ENCODE data around the gene TP63.

TP63 gene

GRCh38 chr3:189883113-189883753 lies 252.0 kb downstream of the TP63 start:
- no peak for DNase-seq

GRCh38 chr3:189890496-189890895 lies 259.3 kb downstream of the TP63 start:
- DNase-seq, result no peak

- DNase-seq, result no peak
These were observed 265.3 kb downstream of the TP63 start for GRCh38 chr3:189896533-189896932.

DNA sequence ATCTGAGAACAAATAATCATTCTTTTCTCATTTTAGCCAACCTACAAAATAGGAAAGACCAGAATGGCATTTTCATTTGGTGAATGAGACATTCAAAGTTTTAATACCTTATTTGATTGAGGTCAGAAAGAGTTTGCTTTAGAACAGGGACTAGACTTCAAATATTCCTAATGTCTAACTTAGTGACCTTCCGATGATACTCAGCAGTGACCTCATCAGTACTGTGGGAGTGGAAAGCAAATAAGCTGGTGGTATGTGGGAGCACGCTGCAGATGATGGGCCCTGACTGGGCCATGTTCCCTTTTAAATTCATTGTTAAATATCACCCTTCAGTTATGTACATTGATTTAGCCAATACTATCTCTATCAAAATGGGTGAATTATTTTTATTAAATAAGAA lies 266.2 kb downstream of the TP63 start:
- DNase-seq, result no peak

DNA sequence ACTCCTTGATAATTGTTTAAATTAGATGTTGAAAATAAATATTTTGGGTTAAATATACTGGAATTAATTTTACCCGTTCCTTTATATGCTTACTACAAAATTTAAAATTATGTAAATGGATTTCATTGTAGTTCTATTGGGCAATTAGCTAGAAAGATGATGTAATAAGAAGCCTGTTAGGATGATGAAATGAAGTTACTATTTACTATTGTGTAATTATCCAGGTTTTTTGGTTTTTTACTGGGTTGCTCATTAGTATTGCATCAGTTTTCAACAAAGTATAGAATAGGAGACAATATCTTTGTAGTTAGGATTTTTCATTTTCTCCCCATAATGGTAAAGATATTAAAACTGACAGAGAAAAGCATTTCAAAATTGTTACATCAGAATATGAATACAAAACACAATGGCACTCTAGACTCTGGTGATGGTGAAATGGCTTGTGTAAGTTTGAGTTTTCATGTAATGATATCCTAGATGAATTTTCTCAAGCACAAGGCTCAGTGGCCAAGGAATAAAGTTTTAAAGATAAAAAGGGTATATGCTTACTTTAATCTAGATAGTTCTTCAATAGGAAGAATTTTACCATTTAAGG lies 267.5 kb downstream of the TP63 start:
- DNase-seq, result no peak

GRCh38 chr3:189899186-189899585 lies 268.0 kb downstream of the TP63 start:
- DNase-seq, result no peak

DNA sequence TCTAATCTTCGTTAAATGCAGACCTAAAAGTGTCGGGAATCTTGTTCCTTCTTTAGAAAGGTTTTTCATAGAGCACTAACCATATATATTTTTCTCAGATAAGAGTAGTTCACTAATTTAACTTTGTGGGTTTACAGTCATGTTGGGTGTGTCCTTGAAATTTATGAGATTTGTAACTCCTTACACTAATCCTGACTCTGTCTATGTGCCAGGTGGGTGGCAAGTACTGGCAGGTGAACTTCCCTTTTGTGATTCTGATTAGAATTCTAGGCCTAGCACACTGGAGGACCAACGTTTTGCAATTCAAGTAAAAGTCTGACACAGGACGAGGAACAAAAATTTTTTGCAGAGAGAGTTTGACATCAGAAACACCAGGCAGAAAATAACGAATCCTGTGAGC lies 269.4 kb downstream of the TP63 start:
- DNase-seq, result no peak

DNA sequence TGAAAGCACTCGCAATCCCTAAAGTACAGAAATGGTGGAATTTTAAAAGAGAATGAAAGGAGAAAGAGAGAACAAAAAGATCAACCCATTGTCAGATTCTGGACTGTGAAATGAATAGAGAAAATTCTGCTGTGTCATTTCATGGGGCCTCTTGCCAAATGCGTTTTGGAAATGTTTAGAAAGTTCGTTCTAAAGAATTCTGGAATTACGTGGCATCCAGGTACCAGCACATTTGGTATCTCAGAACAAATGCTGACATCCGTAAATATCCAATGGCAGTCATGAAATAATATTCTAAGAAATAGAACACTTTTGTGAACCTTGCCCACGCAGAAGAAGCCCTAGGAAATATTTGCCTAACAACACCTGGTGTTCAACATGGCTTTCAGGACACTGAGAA lies 270.3 kb downstream of the TP63 start:
- DNase-seq, result no peak

DNA sequence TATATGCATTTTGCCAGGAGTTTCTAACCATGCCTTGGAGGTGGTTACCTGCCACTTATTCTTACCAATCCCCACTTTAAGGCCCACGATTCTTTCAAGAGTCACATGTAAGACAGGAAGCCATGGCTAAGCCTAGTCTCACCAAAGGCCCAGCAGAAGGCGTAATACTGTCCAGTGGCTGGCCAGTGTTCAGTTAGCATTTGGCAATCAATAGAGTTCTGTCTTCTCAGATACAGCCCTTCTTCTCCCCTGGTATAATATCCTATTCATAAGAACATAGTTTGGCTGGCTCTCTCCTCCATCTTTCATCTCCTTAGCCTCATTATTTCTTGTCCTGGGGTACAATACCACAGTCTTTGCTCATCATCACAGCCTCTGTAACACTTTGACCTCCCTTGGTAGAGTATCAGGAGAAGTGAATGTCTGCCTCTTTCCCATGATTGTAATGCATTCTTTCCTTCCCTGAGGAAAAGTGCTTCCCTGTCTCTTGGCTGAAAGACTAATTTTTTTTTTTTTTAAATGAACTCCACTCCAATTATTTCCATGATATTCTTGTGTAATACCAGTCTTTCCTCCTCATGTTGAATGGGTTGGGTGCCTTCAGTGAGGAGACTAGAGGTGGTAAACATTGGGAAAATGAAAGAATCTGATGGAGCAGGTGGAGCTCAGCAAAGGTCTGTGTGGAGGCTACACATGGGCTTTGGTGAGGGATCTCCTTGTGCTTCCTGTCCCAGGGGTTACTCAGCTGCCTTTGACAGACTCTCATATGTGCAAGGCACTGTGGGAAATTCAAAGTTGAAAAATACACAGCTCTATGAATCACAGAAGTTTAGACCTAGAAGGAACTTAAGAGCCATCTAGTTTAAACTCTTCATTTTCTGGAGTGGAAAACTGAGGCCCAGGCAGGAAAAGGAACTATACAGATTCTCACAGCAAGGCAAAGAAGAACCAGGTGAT lies 271.3 kb downstream of the TP63 start:
- no peak for DNase-seq

DNA sequence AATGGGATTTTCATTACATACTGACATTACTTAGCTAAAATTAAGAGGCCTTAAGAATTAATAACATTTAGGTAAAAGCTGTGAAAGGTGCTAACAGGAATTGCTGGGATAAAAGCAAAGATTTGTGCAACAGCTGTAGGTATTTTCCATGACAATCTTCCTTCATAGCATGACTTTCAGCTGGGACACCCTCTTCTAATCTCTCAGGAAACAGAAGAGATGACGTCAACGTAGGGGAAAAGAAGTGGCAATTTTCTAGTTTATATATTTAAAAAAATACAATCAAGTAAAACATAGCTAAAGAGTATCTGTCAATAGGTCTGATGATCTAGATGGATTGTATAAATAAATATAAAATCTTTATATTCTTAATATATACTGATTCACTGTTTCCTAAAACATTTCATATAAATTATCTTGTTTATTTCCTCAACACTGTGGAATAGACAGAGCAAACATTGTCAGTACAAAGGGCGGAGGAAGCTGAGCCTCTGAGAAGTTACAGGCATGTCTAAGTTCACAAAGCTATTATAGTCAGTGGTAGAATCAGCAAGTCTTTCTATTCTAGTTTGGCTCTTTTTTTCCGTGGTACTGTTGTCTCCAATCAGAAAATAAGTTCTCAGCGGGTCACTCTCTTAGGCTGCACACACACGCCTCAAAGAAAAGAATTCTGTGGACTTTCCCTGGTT lies 272.5 kb downstream of the TP63 start:
- DNase-seq, result no peak

GRCh38 chr3:189907803-189908202 lies 276.6 kb downstream of the TP63 start:
- no peak for DNase-seq

GRCh38 chr3:189908646-189909045 lies 277.5 kb downstream of the TP63 start:
- DNase-seq, result no peak

DNA sequence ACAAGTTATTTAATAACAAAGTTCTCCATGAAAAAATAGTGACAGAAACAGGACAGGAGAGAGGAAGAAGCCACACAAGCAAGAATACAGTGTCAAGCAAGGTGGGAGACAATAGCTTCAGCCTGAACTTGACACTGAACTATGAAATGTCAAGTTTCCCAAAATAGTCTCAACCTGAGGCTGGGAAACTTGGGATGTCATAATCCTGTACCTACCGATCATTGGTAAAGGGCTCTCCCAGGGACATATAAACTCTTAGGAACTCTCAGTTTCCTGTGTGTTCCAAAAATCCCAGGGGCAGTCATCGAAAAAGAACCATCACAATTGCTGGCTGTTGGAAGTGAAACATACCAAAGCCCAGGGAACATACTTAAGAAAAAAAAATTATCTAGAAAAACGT lies 277.9 kb downstream of the TP63 start:
- DNase-seq, result no peak

GRCh38 chr3:189909573-189909972 lies 278.4 kb downstream of the TP63 start:
- DNase-seq, result no peak

DNA sequence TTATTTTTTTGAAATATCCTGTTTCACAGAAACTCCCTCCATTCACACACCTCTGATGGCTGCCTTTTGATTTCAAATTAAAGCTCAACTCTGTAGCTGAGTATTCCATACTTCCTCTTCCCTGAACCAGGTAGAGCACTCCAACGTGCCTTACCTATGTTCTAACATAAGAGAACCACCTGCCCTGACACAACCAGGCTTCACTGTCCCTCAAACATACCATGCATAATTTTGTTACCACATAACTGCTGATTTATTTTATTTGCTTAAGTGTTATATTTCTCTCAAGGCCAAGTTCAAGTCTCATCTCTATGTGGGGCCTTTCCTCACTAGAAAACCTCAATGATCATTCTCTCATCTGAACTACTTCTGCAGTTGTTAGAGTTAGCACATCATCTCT lies 279.8 kb downstream of the TP63 start:
- no peak for DNase-seq

DNA sequence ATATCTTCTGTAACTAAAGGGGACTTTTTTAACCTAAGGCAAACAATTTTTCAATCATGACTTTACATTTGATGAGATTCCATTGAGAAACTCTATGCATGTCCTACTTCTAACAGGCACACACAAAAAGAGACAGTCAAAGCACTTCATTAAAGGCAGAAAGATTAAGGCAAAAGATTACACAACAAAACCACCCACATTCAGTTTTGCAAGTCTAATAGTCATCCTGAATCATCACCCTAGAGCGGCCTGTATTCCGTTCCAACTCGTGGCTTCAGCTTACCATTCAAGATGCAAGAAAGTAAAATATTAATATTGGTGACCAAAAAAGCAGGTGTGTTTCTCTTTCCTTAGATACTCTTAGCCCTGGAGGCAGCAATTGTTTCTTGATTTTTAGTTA lies 283.6 kb downstream of the TP63 start:
- DNase-seq, result no peak

DNA sequence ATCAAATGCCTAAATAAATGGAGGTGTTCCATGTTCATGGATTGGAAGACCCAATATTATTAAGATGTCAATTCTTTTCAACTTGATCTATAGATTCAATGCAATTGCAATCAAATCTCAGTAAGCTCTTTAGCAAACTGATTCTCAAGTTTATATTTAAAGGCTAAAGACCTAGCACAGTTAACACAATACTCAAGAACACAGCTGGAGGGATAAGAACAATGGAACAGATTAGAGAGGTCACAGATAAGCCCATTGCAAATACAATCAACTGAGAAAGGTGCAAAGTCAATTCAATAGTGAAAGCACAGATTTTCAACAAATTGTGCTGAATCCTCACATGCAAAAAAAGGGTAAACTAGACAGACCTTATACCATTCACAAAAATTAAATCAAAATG lies 290.6 kb downstream of the TP63 start:
- no peak for DNase-seq

- DNase-seq, result no peak
These were observed 297.0 kb downstream of the TP63 start for GRCh38 chr3:189927975-189928895.

DNA sequence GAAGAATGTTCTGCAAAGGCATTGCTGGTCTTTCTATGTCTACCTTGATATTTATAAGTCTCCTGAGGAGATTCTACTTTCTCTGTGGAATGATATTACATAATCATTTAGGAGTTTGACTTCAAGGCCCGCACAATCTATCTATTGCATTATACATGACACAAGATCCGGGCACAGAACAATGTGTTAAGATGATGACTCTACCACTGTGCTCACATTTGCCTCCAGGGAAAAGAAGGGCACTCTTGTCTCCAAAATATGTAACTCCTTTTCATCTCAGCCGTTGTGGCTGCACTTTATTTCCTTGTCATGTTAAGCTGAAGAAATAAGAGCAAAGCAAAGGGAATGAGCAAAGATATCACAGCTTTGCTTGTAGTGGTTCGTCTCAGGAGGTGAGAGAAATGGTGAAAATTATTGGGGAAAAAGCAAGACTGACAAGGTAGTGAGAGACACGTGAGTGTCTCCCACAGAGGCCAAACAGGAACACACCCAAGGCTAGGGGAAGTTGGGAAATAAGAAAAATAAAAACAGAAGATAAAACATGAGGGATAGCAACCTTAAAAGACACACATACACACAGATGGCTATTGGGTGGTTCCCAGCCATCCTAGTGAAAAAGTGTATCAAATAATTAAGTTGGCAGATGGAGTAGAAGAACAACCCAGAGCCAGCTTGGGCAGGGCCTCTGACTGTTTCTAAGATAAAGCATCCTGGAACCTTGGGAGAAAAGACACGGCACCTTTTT lies 305.2 kb downstream of the TP63 start:
- no peak for DNase-seq

- DNase-seq, result no peak
These were observed 306.3 kb downstream of the TP63 start for GRCh38 chr3:189937302-189938127.

- no peak for DNase-seq
These were observed 309.9 kb downstream of the TP63 start for GRCh38 chr3:189941125-189941524.

Measured in NCI-H510A treated with DMSO at 0.1 percent for 48 hours (cell line).